CD4-positive, alpha-beta memory T cell (primary cell): Measurements from ENCODE around the gene ST6GALNAC6. TPM values are rescaled to one million over a fixed set of nuclear protein-coding genes. Genes with fewer than 3 reads are reported as not detected.

Experiments used
- CTCF ChIA-PET: fragments of 350-600 bp; sonication (Branson Sonifier 250); formaldehyde crosslinking; loops from one replicate; lab custom pipeline; 2021; ENCODE audit warnings: inconsistent platforms; ENCODE audit not compliant: partially characterized antibody; lab: Charles Lee
- POLR2A ChIA-PET: fragments of 350-600 bp; sonication (Branson Sonifier 250); formaldehyde crosslinking; loops from one replicate; lab custom pipeline; 2021; ENCODE audit not compliant: partially characterized antibody; lab: Charles Lee
- DNase-seq, 5 donors: peaks; one replicate each; pipeline versions ENCODE4 v3.0.0 to v3.0.0-alpha.2; 2020 to 2022; ENCODE audit warnings: mixed read lengths in 1 of 5
- H3K27ac ChIP-seq: one replicate; pipeline ENCODE4 v1.7.0; 2013; ENCODE audit warnings: low read depth, low read length
- H3K27me3 ChIP-seq: 2 replicates; pipeline ENCODE4 v1.7.0; 2013; ENCODE audit warnings: mild to moderate bottlenecking, low read length, moderate library complexity; ENCODE audit not compliant: insufficient read depth
- H3K36me3 ChIP-seq: 2 replicates; pipeline ENCODE4 v1.7.0; 2013; ENCODE audit warnings: mild to moderate bottlenecking, low read length, moderate library complexity; ENCODE audit not compliant: insufficient read depth
- H3K4me1 ChIP-seq: 2 replicates; pipeline ENCODE4 v1.7.0; 2013; ENCODE audit warnings: mild to moderate bottlenecking, low read length, moderate library complexity; ENCODE audit not compliant: insufficient read depth
- H3K4me3 ChIP-seq, 2 donors: one replicate each; pipeline ENCODE4 v1.7.0; 2013; ENCODE audit warnings: low read length in 2 of 2, mild to moderate bottlenecking in 1 of 2
- H3K9me3 ChIP-seq, 2 donors: one replicate each; pipeline ENCODE4 v1.7.0; 2013; ENCODE audit warnings: low read length in 2 of 2, control low read depth in 1 of 2; ENCODE audit not compliant: control insufficient read depth in 1 of 2
- H3K27ac Mint-ChIP-seq, 7 donors: one replicate each; pipeline ENCODE4 v1.8.0; 2020 to 2021; ENCODE audit warnings: mixed read lengths in 7 of 7, mild to moderate bottlenecking in 6 of 7, inconsistent platforms in 3 of 7, moderate library complexity in 3 of 7
- H3K27me3 Mint-ChIP-seq, 2 donors: one replicate each; pipeline ENCODE4 v1.8.0; 2020 to 2021; ENCODE audit warnings: mixed read lengths in 2 of 2
- H3K36me3 Mint-ChIP-seq, 2 donors: one replicate each; pipeline ENCODE4 v1.8.0; 2020 to 2021; ENCODE audit warnings: mixed read lengths in 2 of 2, inconsistent platforms in 1 of 2, mild to moderate bottlenecking in 1 of 2
- H3K4me1 Mint-ChIP-seq, 4 donors: one replicate each; pipeline ENCODE4 v1.8.0; 2020 to 2021; ENCODE audit warnings: mixed read lengths in 4 of 4, mild to moderate bottlenecking in 1 of 4
- H3K4me3 Mint-ChIP-seq, 8 donors: one replicate each; pipeline ENCODE4 v1.8.0; 2020 to 2021; ENCODE audit warnings: mixed read lengths in 8 of 8, mild to moderate bottlenecking in 7 of 8, moderate library complexity in 6 of 8, inconsistent platforms in 3 of 8
- H3K9me3 Mint-ChIP-seq, 8 donors: one replicate each; pipeline ENCODE4 v1.8.0; 2020 to 2021; ENCODE audit warnings: mixed read lengths in 8 of 8, mild to moderate bottlenecking in 5 of 8, inconsistent platforms in 3 of 8, moderate library complexity in 1 of 8
- intact Hi-C: fragments of 100-400 bp; cut with micrococcal nuclease; formaldehyde crosslinking; loops from one replicate; pipeline ENCODE4 v1.15.1; 2023
- polyA plus RNA-seq, 2 donors: library from polyadenylated mRNA; unstranded; fragments of 300-500 nt; fragmentation: Illumina TruSeq; gene quantifications; one replicate each; pipeline ENCODE4 v1.2.3, GENCODE V29; 2021
- total RNA-seq, 2 experiments: library from RNA; stranded (reverse); gene quantifications; one replicate each; pipeline ENCODE4 v1.2.3, GENCODE V29; 2021

The ST6GALNAC6 gene
- total RNA-seq: 100 to 1,000 TPM; 125 to 127 TPM
- 10 to 100 TPM; 45.2 to 45.6 TPM for polyA plus RNA-seq

GRCh38 chr9:127899128-127899943, at the start of gene ST6GALNAC6:
TSS of gene ST6GALNAC6 (minus strand) at chr9:127899603. CDS start at chr9:127897981, 1,622 bp downstream.
- intact Hi-C loops: no loop called here
- CTCF ChIA-PET: interaction anchor here (1.1 to 3.0 kb wide), 4 partner anchors 18 to 30 kb away, joined by 3 to 12 read pairs (median 6); partner anchors contain the start of gene ST6GALNAC4
- Histone ChIP-seq H3K9me3 (no peaks in the 10 kb centered on the region), H3K4me1 (peaks cover 58% of the 10 kb centered on the region), H3K27me3 (no peaks in the 10 kb centered on the region), H3K36me3 (peaks cover 21% of the 10 kb centered on the region), H3K27ac (peak within 1 kb of the TSS; percentile 60), H3K4me3 (peak within 1 kb of the TSS; percentile 68 to 79)
- Mint-ChIP-seq H3K4me3 (peak within 1 kb of the TSS; percentile 87 to 92 (median 90)), H3K9me3 (peaks cover 0 to 5% (median 0%) of the 10 kb centered on the region in 8 donors), H3K4me1 (peaks cover 12 to 59% (median 37%) of the 10 kb centered on the region in 4 donors), H3K27ac (peak within 1 kb of the TSS; percentile 47 to 91 (median 88)), H3K27me3 (no peaks in the 10 kb centered on the region), H3K36me3 (peaks cover 25 to 39% of the 10 kb centered on the region in 2 donors)
- POLR2A ChIA-PET: interaction anchor here (0.7 to 5.3 kb wide), 15 partner anchors 10 to 449 kb away, joined by 3 to 25 read pairs (median 4); partner anchors contain the start of genes SH2D3C, ST6GALNAC4 and TOR2A
- DNase-seq: peak; percentile 61 to 74 (median 63)

- no peak overlapping the region for H3K4me3 Mint-ChIP-seq
- no peaks in the 10 kb centered on the region for H3K27me3 Mint-ChIP-seq
- Histone ChIP-seq H3K36me3 (peaks cover 84% of the 10 kb centered on the region), H3K9me3 (no peaks in the 10 kb centered on the region), H3K4me3 (no peak overlapping the region), H3K4me1 (peaks cover 65% of the 10 kb centered on the region), H3K27me3 (no peaks in the 10 kb centered on the region), H3K27ac (no peak overlapping the region)
- CTCF ChIA-PET: interaction anchor here (1.0 to 4.2 kb wide), 2 partner anchors 87 to 177 kb away, joined by 3 to 40 read pairs; no protein-coding TSS in a partner anchor
- DNase-seq: peak in 1 of 5 donors; percentile 16
- H3K9me3 Mint-ChIP-seq: peaks cover 0 to 2% (median 0%) of the 10 kb centered on the region in 8 donors
- peaks cover 21 to 80% (median 37%) of the 10 kb centered on the region in 4 donors for H3K4me1 Mint-ChIP-seq
- H3K36me3 Mint-ChIP-seq: peaks cover 27 to 65% of the 10 kb centered on the region in 2 donors
- POLR2A ChIA-PET: interaction anchor here (0.7 to 16.4 kb wide), 9 partner anchors 9 to 97 kb away, joined by 3 to 250 read pairs (median 4); partner anchors contain the start of gene EEIG1
- H3K27ac Mint-ChIP-seq: peak overlapping the region; percentile 59 to 87 (median 79)
- intact Hi-C loops: no loop called here
These were observed 48.7 kb upstream of the ST6GALNAC6 start for GRCh38 chr9:127947841-127948710.

GRCh38 chr9:127946728-127947127, 47.3 kb upstream of the ST6GALNAC6 start:
- H3K4me1 Mint-ChIP-seq: peaks cover 21 to 74% (median 34%) of the 10 kb centered on the region in 4 donors
- peak overlapping the region in 5 of 7 donors; percentile 53 to 78 (median 59) for H3K27ac Mint-ChIP-seq

GRCh38 chr9:127945942-127946341, 46.5 kb upstream of the ST6GALNAC6 start:
- Mint-ChIP-seq H3K36me3 (peaks cover 39 to 72% of the 10 kb centered on the region in 2 donors), H3K27me3 (no peaks in the 10 kb centered on the region), H3K4me1 (peaks cover 20 to 67% (median 30%) of the 10 kb centered on the region in 4 donors), H3K9me3 (peaks cover 0 to 2% (median 0%) of the 10 kb centered on the region in 8 donors), H3K27ac (peak overlapping the region in 4 of 7 donors; percentile 41 to 88 (median 68)), H3K4me3 (no peak overlapping the region)
- no peaks in the 10 kb centered on the region for H3K9me3 ChIP-seq
- POLR2A ChIA-PET: interaction anchor here (1.0 to 16.4 kb wide), 6 partner anchors 9 to 89 kb away, joined by 3 to 250 read pairs (median 4); partner anchors contain the start of gene EEIG1
- intact Hi-C loops: no loop called here
- CTCF ChIA-PET: interaction anchor here (9.8 to 11.2 kb wide), 2 partner anchors 9 to 90 kb away, joined by 109 to 216 read pairs; no protein-coding TSS in a partner anchor
- H3K36me3 ChIP-seq: peaks cover 91% of the 10 kb centered on the region
- H3K27me3 ChIP-seq: no peaks in the 10 kb centered on the region
- peak in 1 of 5 donors; percentile 29 for DNase-seq
- peaks cover 48% of the 10 kb centered on the region for H3K4me1 ChIP-seq
- H3K27ac ChIP-seq: no peak overlapping the region
- no peak overlapping the region for H3K4me3 ChIP-seq

More at GRCh38 chr9:127946728-127947127, 47.3 kb upstream of the ST6GALNAC6 start:
- no peak overlapping the region for H3K27ac ChIP-seq
- no peaks in the 10 kb centered on the region for H3K27me3 ChIP-seq
- no peak overlapping the region for H3K4me3 ChIP-seq
- H3K36me3 Mint-ChIP-seq: peaks cover 36 to 71% of the 10 kb centered on the region in 2 donors
- H3K9me3 ChIP-seq: no peaks in the 10 kb centered on the region
- CTCF ChIA-PET: interaction anchor here (0.9 to 4.2 kb wide), 2 partner anchors 83 to 88 kb away, joined by 3 to 40 read pairs; no protein-coding TSS in a partner anchor
- no peak overlapping the region for H3K4me3 Mint-ChIP-seq
- intact Hi-C loops: no loop called here
- peaks cover 0 to 2% (median 0%) of the 10 kb centered on the region in 8 donors for H3K9me3 Mint-ChIP-seq
- peaks cover 88% of the 10 kb centered on the region for H3K36me3 ChIP-seq
- no peaks in the 10 kb centered on the region for H3K27me3 Mint-ChIP-seq
- DNase-seq: peak in 1 of 5 donors; percentile 31
- POLR2A ChIA-PET: interaction anchor here (1.0 to 16.4 kb wide), 7 partner anchors 9 to 99 kb away, joined by 3 to 250 read pairs (median 4); partner anchors contain the start of gene EEIG1
- H3K4me1 ChIP-seq: peaks cover 53% of the 10 kb centered on the region

- Mint-ChIP-seq H3K36me3 (peaks cover 45 to 74% of the 10 kb centered on the region in 2 donors), H3K4me1 (peaks cover 19 to 61% (median 26%) of the 10 kb centered on the region in 4 donors), H3K4me3 (no peak overlapping the region), H3K27ac (peak overlapping the region in 3 of 7 donors; percentile 24 to 81 (median 53)), H3K9me3 (peaks cover 0 to 2% (median 0%) of the 10 kb centered on the region in 8 donors), H3K27me3 (no peaks in the 10 kb centered on the region)
- DNase-seq: peak in 1 of 5 donors; percentile 30
- ChIA-PET CTCF (interaction anchor here (9.8 to 11.2 kb wide), 2 partner anchors 10 to 91 kb away, joined by 109 to 216 read pairs; no protein-coding TSS in a partner anchor), POLR2A (interaction anchor here (1.7 to 16.4 kb wide), 4 partner anchors 10 to 87 kb away, joined by 6 to 250 read pairs (median 69); partner anchors contain the start of gene EEIG1)
- peaks cover 85% of the 10 kb centered on the region for H3K36me3 ChIP-seq
- intact Hi-C loops: no loop called here
- no peaks in the 10 kb centered on the region for H3K27me3 ChIP-seq
- no peak overlapping the region for H3K27ac ChIP-seq
- H3K9me3 ChIP-seq: no peaks in the 10 kb centered on the region
- no peak overlapping the region for H3K4me3 ChIP-seq
- peaks cover 42% of the 10 kb centered on the region for H3K4me1 ChIP-seq
These were observed 45.9 kb upstream of the ST6GALNAC6 start for GRCh38 chr9:127945338-127945737.
